ENCODE results near the gene PROC.

Gene PROC

DNA sequence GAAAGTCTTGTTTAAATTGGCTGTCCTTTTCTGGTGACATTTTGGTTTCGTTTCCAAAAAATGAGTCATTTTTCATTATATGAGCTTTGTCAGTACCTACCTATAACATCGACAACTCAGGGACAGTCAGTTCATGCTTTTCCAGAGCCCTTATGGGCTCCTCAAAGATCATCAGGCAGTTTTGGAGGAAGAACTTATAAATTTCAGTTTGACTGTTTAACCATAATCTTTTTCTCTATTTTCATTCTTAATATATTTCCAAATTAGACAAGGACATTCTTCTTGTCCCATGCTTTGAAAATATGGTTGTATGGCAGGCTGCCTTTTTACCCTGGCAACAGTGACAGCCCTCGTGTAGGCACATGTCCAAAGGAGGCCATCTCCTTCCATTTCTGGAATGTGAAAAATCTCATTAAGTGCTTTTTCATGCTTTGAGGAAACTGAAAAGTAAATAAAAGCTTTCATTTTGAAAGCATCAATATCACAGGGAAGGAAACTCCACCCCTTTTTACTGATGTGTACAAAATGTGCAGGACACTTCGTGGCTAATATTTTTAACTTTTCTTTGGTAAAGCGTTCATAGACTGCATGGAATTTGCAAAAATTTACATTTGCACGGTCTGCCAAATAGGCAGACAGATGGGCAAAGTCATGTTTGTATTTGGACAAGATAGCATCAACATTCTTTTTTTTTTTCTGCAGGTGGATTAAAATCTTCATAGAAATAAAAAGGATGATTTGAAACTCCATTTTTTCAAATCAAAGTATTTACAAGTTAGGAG lies 7.2 kb upstream of the PROC start:
- no peak overlapping the region for H3K27ac Mint-ChIP-seq
- peaks cover 5% of the 10 kb centered on the region for H3K4me1 Mint-ChIP-seq
- H3K36me3 Mint-ChIP-seq (ENCODE audit: low read depth), result peaks cover 7% of the 10 kb centered on the region
- TF ChIP-seq CTCF (IDR thresholded peaks at IDR 0.05), result no peak
- no peak overlapping the region for H3K4me3 Mint-ChIP-seq
- H3K9me3 Mint-ChIP-seq, result peaks cover 17% of the 10 kb centered on the region
- no peak for DNase-seq
- peaks cover 10% of the 10 kb centered on the region for H3K27me3 Mint-ChIP-seq (ENCODE audit: low read depth, poor library complexity)

DNA sequence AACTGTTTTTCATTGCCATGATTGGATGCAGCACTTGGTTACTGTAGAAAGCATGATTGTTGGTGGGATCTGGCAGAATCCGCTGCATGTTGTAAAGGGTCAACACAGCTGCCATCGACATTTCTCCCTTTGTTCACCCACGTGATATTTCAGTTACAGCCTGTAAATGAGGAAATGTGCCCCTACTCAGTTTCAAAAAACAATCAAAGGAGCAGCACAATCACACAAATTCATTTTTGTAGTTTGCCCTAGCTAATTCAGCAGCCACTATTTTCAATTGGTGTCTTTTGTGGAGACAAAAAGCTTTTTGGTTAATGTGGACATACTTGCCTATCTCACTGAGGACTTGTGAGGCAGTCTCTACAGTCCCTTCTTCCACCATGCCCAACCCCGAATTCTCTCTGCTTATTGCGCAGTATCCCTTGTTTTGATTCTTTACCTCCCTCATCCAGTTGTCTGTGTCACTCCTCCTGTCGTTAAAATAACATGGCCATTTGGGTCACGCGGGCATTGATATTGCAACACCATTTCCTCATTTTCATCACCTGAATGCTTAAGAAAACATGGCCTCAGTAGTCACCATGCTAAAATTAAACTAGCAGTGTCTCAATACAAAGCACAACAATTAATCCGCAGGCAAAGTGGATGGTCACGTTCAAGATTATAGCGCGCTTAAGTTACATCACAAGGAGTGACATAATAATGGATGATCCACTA lies 6.4 kb upstream of the PROC start:
- no peak for DNase-seq
- Mint-ChIP-seq H3K27ac (no peak overlapping the region), H3K36me3 (ENCODE audit: low read depth) (peaks cover 7% of the 10 kb centered on the region), H3K4me1 (peaks cover 12% of the 10 kb centered on the region), H3K27me3 (ENCODE audit: low read depth, poor library complexity) (peaks cover 17% of the 10 kb centered on the region), H3K4me3 (no peak overlapping the region), H3K9me3 (peaks cover 17% of the 10 kb centered on the region)
- no peak for TF ChIP-seq CTCF (IDR thresholded peaks at IDR 0.05)

GRCh38 chr2:127413200-127413599 lies 5.0 kb upstream of the PROC start:
- H3K27ac Mint-ChIP-seq, result no peak overlapping the region

GRCh38 chr2:127413782-127414637 lies 4.2 kb upstream of the PROC start:
- TF ChIP-seq CTCF (IDR thresholded peaks at IDR 0.05), result no peak
- no peak overlapping the region for H3K27ac Mint-ChIP-seq
- H3K27me3 Mint-ChIP-seq (ENCODE audit: low read depth, poor library complexity), result peaks cover 32% of the 10 kb centered on the region
- peaks cover 22% of the 10 kb centered on the region for H3K4me1 Mint-ChIP-seq
- no peak for DNase-seq
- H3K36me3 Mint-ChIP-seq (ENCODE audit: low read depth), result peaks cover 7% of the 10 kb centered on the region
- peaks cover 17% of the 10 kb centered on the region for H3K9me3 Mint-ChIP-seq
- no peak overlapping the region for H3K4me3 Mint-ChIP-seq

More at GRCh38 chr2:127413200-127413599, 5.0 kb upstream of the PROC start:
- DNase-seq, result no peak
- Mint-ChIP-seq H3K4me1 (peaks cover 22% of the 10 kb centered on the region), H3K36me3 (ENCODE audit: low read depth) (peaks cover 7% of the 10 kb centered on the region), H3K9me3 (peaks cover 17% of the 10 kb centered on the region), H3K27me3 (ENCODE audit: low read depth, poor library complexity) (peaks cover 31% of the 10 kb centered on the region), H3K4me3 (no peak overlapping the region)
- no peak for TF ChIP-seq CTCF (IDR thresholded peaks at IDR 0.05)

GRCh38 chr2:127414638-127415592 lies 3.3 kb upstream of the PROC start:
- Mint-ChIP-seq H3K4me1 (peaks cover 22% of the 10 kb centered on the region), H3K9me3 (peaks cover 17% of the 10 kb centered on the region), H3K27ac (no peak overlapping the region), H3K4me3 (no peak overlapping the region), H3K27me3 (ENCODE audit: low read depth, poor library complexity) (peaks cover 37% of the 10 kb centered on the region), H3K36me3 (ENCODE audit: low read depth) (peaks cover 7% of the 10 kb centered on the region)
- no peak for TF ChIP-seq CTCF (IDR thresholded peaks at IDR 0.05)
- DNase-seq, result no peak

All from nephron progenitor cell (in vitro differentiated cells).